NCI-H526 treated with DMSO at 0.1 percent for 48 hours (cell line): ENCODE measurements around the gene BACE2.

ENCODE experiments used
- DNase-seq: peaks from one replicate; lab custom pipeline; 2025; lab: John Stamatoyannopoulos, UW

The BACE2 gene

GRCh38 chr21:41322496-41323382, 154.8 kb downstream of the BACE2 start:
- no peak for DNase-seq

GRCh38 chr21:41325138-41325912, 157.4 kb downstream of the BACE2 start:
- peak; percentile 5 for DNase-seq

GRCh38 chr21:41326414-41327080, 158.6 kb downstream of the BACE2 start:
- DNase-seq = no peak

- no peak for DNase-seq
Observed at GRCh38 chr21:41327753-41328152, 159.8 kb downstream of the BACE2 start.

GRCh38 chr21:41328660-41329607, 161.0 kb downstream of the BACE2 start:
- no peak for DNase-seq
